HEK293T (cell line): ENCODE results near the gene PHKG2.

Experiments used
- FOXM1 ChIP-seq: fragments of 450-650 bp; IDR thresholded peaks from 2 replicates; pipeline ENCODE4 v1.6.1; 2017; ENCODE audit warnings: mild to moderate bottlenecking, borderline replicate concordance
- HDGF ChIP-seq: fragments of 450-650 bp; IDR thresholded peaks from 2 replicates; pipeline ENCODE4 v1.6.1; 2017; ENCODE audit warnings: antibody characterized with exemption, borderline replicate concordance
- ZNF384 ChIP-seq: fragments of 450-650 bp; IDR thresholded peaks from 2 replicates; pipeline ENCODE4 v1.6.1; 2016

DNA sequence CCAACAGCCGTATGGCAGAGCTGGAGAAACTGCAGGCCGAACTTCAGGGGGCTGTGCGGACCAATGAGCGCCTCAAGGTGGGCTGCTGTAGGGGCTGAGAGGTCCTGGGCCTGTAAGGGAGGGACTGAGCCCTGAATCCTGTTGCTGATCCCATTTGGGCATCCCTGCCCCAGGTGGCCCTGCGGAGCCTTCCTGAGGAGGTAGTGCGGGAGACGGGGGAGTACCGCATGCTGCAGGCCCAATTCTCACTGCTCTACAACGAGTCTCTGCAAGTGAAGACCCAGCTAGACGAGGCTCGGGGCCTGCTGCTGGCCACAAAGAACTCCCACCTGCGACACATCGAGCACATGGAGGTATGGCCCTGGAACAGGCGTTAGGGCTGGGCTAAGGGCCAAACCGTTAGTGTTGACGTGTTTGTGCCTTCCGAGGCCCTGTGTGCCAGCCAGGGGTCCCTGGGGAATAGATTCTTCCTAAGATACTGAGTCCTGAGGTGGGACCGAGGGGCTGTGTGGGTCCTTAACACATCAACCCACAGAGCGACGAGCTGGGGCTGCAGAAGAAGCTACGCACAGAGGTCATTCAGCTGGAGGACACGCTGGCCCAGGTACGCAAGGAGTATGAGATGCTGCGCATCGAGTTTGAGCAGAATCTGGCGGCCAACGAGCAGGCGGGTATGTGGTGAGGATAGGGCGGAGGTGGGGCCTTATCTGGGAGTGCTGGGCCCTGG lies 18.1 kb downstream of the PHKG2 start:
- TF ChIP-seq ZNF384: no peak
- no peak for TF ChIP-seq FOXM1
- no peak for TF ChIP-seq HDGF
